SH-SY5Y (cell line): ENCODE measurements around the gene CCK.

ENCODE experiments used
- GATA2 ChIP-seq: IDR thresholded peaks from 2 replicates; pipeline ENCODE4 v1.6.1; 2011; ENCODE audit warnings: mild to moderate bottlenecking, low read depth, low read length
- GATA3 ChIP-seq: IDR thresholded peaks from 2 replicates; pipeline ENCODE4 v1.6.1; 2011; ENCODE audit warnings: low read depth, mild to moderate bottlenecking, low read length, moderate library complexity

GRCh38 chr3:42224178-42224577 lies 41.8 kb downstream of the CCK start:
- no peak for TF ChIP-seq GATA3
- TF ChIP-seq GATA2: no peak
